ENCODE results near the gene PCDH9. TPM values are rescaled to one million over a fixed set of nuclear protein-coding genes. Genes with fewer than 3 reads are reported as not detected.

The PCDH9 gene
- total and polyA plus RNA-seq, 11 donors, result 3.0 to 39.6 (median 21.6) TPM

DNA sequence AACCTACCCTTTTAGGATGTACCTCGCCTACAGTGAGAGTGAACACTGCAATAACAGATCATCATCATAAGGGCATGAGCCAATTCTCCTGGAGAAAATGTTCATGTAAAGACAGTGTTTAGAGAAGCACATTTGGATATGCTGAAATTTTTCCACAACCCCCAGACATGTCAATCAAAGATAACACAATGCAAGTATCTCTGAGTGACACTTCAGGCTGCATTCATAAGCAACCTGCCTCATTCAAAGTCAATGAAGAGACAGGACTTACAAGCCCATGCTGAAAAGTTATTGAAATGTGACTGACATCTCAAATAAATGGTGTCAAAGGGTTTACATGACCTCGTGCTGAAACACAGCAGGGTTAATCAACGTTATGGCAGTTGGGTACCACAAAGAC lies 102.0 kb downstream of the PCDH9 start:
- no peaks in the 10 kb centered on the region for H3K27me3 ChIP-seq
- ATAC-seq (no peak), DNase-seq (no peak)
- peaks cover 0 to 5% (median 0%) of the 10 kb centered on the region in 12 donors for H3K4me1 ChIP-seq
- WGBS, 4 donors, result 64 to 79% (median 71%) methylated on average over 3 of the region's 3 CpGs
- no peaks in the 10 kb centered on the region for H3K36me3 ChIP-seq
- no peak overlapping the region for H3K4me3 ChIP-seq
- H3K27ac ChIP-seq, result no peak overlapping the region
- TF ChIP-seq POLR2A (IDR thresholded peaks at IDR 0.05), result no peak
- TF ChIP-seq, protein P1, sequence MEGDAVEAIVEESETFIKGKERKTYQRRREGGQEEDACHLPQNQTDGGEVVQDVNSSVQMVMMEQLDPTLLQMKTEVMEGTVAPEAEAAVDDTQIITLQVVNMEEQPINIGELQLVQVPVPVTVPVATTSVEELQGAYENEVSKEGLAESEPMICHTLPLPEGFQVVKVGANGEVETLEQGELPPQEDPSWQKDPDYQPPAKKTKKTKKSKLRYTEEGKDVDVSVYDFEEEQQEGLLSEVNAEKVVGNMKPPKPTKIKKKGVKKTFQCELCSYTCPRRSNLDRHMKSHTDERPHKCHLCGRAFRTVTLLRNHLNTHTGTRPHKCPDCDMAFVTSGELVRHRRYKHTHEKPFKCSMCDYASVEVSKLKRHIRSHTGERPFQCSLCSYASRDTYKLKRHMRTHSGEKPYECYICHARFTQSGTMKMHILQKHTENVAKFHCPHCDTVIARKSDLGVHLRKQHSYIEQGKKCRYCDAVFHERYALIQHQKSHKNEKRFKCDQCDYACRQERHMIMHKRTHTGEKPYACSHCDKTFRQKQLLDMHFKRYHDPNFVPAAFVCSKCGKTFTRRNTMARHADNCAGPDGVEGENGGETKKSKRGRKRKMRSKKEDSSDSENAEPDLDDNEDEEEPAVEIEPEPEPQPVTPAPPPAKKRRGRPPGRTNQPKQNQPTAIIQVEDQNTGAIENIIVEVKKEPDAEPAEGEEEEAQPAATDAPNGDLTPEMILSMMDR (IDR thresholded peaks at IDR 0.05), result no peak
- no peaks in the 10 kb centered on the region for H3K9me3 ChIP-seq
- intact Hi-C loops (cut with DNase I), result loop anchor here in 1 of 10 donors (5.0 kb wide), 1 partner anchor 41 kb away; no protein-coding TSS in a partner anchor

DNA sequence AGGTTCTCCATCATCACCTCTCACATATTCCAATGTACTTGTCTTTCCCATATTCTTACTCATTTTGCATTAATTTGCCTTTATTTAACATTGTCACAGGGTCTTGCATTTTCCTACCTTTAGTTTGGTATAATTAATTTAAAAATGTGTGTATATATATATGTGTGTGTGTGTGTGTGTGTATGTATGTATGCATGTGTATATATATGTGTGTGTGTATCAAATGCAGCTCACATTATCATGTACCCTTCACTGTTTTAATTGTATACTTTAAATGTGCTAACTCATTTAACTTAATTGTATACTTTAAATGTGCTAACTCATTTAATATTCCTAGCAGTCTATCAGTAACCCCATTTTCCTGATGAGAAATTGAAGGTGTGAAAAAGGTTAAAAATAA lies 104.5 kb downstream of the PCDH9 start:
- Histone ChIP-seq H3K4me3 (no peak overlapping the region), H3K27ac (no peak overlapping the region), H3K36me3 (no peaks in the 10 kb centered on the region), H3K9me3 (no peaks in the 10 kb centered on the region), H3K27me3 (no peaks in the 10 kb centered on the region), H3K4me1 (peaks cover 0 to 5% (median 0%) of the 10 kb centered on the region in 12 donors)
- TF ChIP-seq POLR2A (IDR thresholded peaks at IDR 0.05), result no peak
- TF ChIP-seq, protein P1 (IDR thresholded peaks at IDR 0.05), result no peak
- no peak for DNase-seq
- ATAC-seq, result no peak
- intact Hi-C loops (cut with DNase I), result loop anchor here in 1 of 10 donors (5.0 kb wide), 1 partner anchor 38 kb away; no protein-coding TSS in a partner anchor

GRCh38 chr13:67123165-67123564 lies 107.0 kb downstream of the PCDH9 start:
- H3K9me3 ChIP-seq, result no peaks in the 10 kb centered on the region
- intact Hi-C loops (cut with DNase I), result no loop called here

GRCh38 chr13:67122251-67122650 lies 107.9 kb downstream of the PCDH9 start:
- Histone ChIP-seq H3K9me3 (no peaks in the 10 kb centered on the region), H3K27me3 (no peaks in the 10 kb centered on the region), H3K27ac (no peak overlapping the region), H3K4me1 (peaks cover 0 to 3% (median 0%) of the 10 kb centered on the region in 12 donors), H3K4me3 (no peak overlapping the region), H3K36me3 (no peaks in the 10 kb centered on the region)
- ATAC-seq (no peak), DNase-seq (no peak)
- no peak for TF ChIP-seq POLR2A (IDR thresholded peaks at IDR 0.05)
- TF ChIP-seq, protein P1 (IDR thresholded peaks at IDR 0.05), result no peak
- WGBS, 4 donors, result 66 to 77% (median 74%) methylated on average over 6 of the region's 6 CpGs
- intact Hi-C loops (cut with DNase I), result no loop called here

More at GRCh38 chr13:67123165-67123564, 107.0 kb downstream of the PCDH9 start:
- DNase-seq, result no peak
- no peak overlapping the region for H3K4me3 ChIP-seq
- WGBS, 4 donors, result 19 to 26% (median 25%) methylated on average over 3 of the region's 3 CpGs
- TF ChIP-seq, protein P1 (IDR thresholded peaks at IDR 0.05), result no peak
- TF ChIP-seq POLR2A (IDR thresholded peaks at IDR 0.05), result no peak
- no peak overlapping the region for H3K27ac ChIP-seq
- ATAC-seq, result no peak
- peaks cover 0 to 3% (median 0%) of the 10 kb centered on the region in 12 donors for H3K4me1 ChIP-seq
- no peaks in the 10 kb centered on the region for H3K36me3 ChIP-seq
- no peaks in the 10 kb centered on the region for H3K27me3 ChIP-seq

All from heart left ventricle (tissue), 16 donors.